ENCODE measurements around the gene PTPRN2.

Gene PTPRN2

GRCh38 chr7:158487631-158488151, 99.9 kb downstream of the PTPRN2 start:
- FAIRE-seq (no peak), DNase-seq (ENCODE audit: insufficient read length, low spot score) (no peak)
- TF ChIP-seq POLR2A (IDR thresholded peaks at IDR 0.05; ENCODE audit: low read depth, low read length) = no peak

GRCh38 chr7:158486919-158487318, 100.7 kb downstream of the PTPRN2 start:
- FAIRE-seq (no peak), DNase-seq (ENCODE audit: insufficient read length, low spot score) (no peak)
- no peak for TF ChIP-seq POLR2A (IDR thresholded peaks at IDR 0.05; ENCODE audit: low read depth, low read length)

DNA sequence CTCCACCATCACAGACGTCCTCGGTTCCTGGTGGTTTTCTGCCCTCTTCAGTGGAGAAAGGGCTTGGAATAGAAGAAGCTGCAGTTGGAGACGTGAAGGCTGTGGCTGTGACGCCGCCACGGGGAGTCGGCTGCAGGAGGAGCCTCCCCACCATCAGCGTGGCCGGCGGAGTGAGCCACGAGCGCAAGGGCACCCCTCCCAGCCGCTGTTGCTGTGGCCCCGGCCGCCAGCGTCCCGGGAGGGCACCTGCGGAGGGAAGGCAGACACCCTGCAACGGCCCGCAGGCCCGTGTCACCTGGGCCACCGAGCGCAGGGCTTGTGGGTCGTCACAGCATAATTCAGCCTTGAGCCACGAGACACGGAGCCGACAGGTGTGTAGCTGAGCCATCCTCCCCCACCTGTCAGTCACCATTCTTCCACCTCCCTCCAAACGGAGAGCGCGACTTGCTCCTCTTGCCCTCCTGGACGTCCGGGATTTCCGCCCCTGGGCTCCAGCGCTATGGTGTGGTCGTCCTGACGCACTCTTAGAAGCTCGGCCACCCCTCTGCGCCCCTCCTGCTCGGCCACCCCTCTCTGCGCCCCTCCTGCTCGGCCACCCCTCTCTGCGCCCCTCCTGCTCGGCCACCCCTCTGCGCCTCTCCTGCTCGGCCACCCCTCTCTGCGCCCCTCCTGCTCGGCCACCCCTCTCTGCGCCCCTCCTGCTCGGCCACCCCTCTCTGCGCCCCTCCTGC, 102.7 kb downstream of the PTPRN2 start:
- no peak for TF ChIP-seq POLR2A (IDR thresholded peaks at IDR 0.05; ENCODE audit: low read depth, low read length)

GRCh38 chr7:158482480-158482879, 105.1 kb downstream of the PTPRN2 start:
- DNase-seq (ENCODE audit: insufficient read length, low spot score) = no peak
- FAIRE-seq = no peak
- TF ChIP-seq POLR2A (IDR thresholded peaks at IDR 0.05; ENCODE audit: low read depth, low read length) = no peak

More for the DNA sequence above, 102.7 kb downstream of the PTPRN2 start:
- no peak for DNase-seq (ENCODE audit: insufficient read length, low spot score)
- no peak for FAIRE-seq

DNA sequence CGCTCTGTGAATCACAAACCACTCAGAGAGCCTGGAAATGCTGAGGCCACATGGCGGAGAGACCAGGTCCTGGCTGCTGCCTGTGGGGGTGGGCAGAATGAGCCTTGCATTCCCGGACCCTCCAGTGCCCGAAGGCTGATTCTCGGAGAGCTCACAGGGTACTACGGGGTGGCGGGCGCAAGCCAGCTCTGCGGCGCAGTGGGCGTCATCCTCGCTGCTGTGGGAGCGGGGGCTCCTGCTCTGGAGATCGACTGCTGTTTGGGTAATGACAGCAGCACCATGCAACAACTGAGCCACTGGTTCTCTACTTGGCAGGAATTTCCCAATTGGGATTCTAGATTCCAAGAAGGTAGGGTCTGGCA, 108.0 kb downstream of the PTPRN2 start:
- TF ChIP-seq POLR2A (IDR thresholded peaks at IDR 0.05; ENCODE audit: low read depth, low read length) = no peak
- FAIRE-seq = no peak

DNA sequence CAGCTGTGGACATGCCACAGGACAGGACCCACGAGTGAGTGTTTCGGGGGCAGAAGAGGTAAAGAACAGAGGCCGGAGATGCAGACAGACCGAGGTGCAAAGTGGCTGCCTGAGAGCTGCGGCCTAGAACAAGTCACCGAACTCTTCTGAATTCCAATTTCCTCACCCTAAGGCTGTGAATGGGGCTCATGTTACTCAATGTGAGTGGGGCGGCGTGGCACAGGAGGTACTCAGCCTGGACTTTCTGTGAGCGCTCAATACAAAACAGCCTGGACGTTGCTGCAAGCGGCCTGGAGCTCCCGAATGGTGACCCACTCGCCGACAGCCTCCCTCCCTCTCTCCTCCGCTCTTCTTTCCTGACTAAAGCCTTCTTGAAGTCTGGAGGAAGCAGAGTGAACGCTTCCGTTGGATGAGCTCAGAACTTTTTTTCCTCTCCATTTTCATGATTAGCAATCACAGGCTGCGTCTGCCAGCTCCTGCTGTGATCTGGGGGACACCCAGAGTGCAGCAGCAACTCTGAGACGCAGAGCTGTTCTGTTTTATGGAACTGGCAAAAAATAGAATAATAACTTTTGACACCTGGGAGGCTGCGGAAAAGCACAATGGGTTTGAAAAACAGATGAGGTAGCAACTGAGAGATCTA, 108.5 kb downstream of the PTPRN2 start:
- no peak for FAIRE-seq
- no peak for DNase-seq (ENCODE audit: insufficient read length, low spot score)
- TF ChIP-seq POLR2A (IDR thresholded peaks at IDR 0.05; ENCODE audit: low read depth, low read length) = no peak

More for the DNA sequence above, 108.0 kb downstream of the PTPRN2 start:
- DNase-seq (ENCODE audit: insufficient read length, low spot score) = no peak

- no peak for DNase-seq (ENCODE audit: insufficient read length, low spot score)
- TF ChIP-seq POLR2A (IDR thresholded peaks at IDR 0.05; ENCODE audit: low read depth, low read length) = no peak
- no peak for FAIRE-seq
Observed at GRCh38 chr7:158477866-158478265, 109.8 kb downstream of the PTPRN2 start.

DNA sequence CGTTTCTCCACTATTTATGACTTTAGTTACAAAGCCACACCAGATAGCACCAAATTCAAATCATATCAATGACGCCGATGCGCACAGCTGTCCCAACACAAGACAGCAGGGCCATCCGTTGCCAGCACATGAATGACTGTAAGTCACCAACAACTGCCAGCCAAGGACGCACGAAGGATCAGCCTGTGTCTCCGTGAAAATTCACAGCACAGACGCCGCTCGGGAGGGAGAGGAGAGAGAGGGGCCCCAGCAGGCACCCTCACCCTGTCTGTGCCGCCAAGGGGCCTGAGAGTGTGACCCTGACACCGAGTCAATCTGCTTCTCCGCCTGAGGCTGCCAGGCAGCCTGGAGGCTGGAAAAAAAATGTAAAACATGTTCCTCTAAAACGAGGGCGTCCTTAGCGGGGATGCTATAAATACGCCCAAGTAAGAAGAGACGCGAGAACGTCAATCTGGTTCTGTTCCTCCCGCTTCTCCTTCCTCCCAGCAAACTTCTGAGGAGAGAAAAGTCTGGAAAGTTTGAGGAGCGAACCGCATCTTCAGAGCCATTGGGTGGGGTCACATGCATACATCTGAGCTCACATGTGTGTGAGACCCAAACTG, 111.2 kb downstream of the PTPRN2 start:
- no peak for DNase-seq (ENCODE audit: insufficient read length, low spot score)
- no peak for TF ChIP-seq POLR2A (IDR thresholded peaks at IDR 0.05; ENCODE audit: low read depth, low read length)
- FAIRE-seq = no peak

GRCh38 chr7:158475679-158476052, 112.0 kb downstream of the PTPRN2 start:
- no peak for TF ChIP-seq POLR2A (IDR thresholded peaks at IDR 0.05; ENCODE audit: low read depth, low read length)
- no peak for FAIRE-seq
- DNase-seq (ENCODE audit: insufficient read length, low spot score) = no peak

GRCh38 chr7:158475036-158475678, 112.5 kb downstream of the PTPRN2 start:
- no peak for TF ChIP-seq POLR2A (IDR thresholded peaks at IDR 0.05; ENCODE audit: low read depth, low read length)
- DNase-seq (ENCODE audit: insufficient read length, low spot score) (no peak), FAIRE-seq (no peak)

GRCh38 chr7:158474488-158474887, 113.1 kb downstream of the PTPRN2 start:
- DNase-seq (ENCODE audit: insufficient read length, low spot score) (no peak), FAIRE-seq (no peak)
- TF ChIP-seq POLR2A (IDR thresholded peaks at IDR 0.05; ENCODE audit: low read depth, low read length) = no peak

- DNase-seq (ENCODE audit: insufficient read length, low spot score) (no peak), FAIRE-seq (no peak)
- no peak for TF ChIP-seq POLR2A (IDR thresholded peaks at IDR 0.05; ENCODE audit: low read depth, low read length)
Observed at GRCh38 chr7:158473946-158474345, 113.7 kb downstream of the PTPRN2 start.

- FAIRE-seq = no peak
- no peak for TF ChIP-seq POLR2A (IDR thresholded peaks at IDR 0.05; ENCODE audit: low read depth, low read length)
- DNase-seq (ENCODE audit: insufficient read length, low spot score) = no peak
Observed at GRCh38 chr7:158473221-158473620, 114.4 kb downstream of the PTPRN2 start.

- no peak for FAIRE-seq
- no peak for DNase-seq (ENCODE audit: insufficient read length, low spot score)
- TF ChIP-seq POLR2A (IDR thresholded peaks at IDR 0.05; ENCODE audit: low read depth, low read length) = no peak
Observed at GRCh38 chr7:158472596-158472995, 115.0 kb downstream of the PTPRN2 start.
